Keratinocyte (primary cell): ENCODE data around the gene NUDT2.

ENCODE experiments used
- EZH2 ChIP-seq: IDR thresholded peaks from one replicate; pipeline ENCODE4 v1.6.1; 2012; ENCODE audit warnings: inconsistent platforms, mild to moderate bottlenecking, low read length, moderate library complexity
- TF ChIP-seq, protein P1 (sequence below), 3 experiments: IDR thresholded peaks in 1 of 3; conservative IDR thresholded peaks in 1 of 3; optimal IDR thresholded peaks in 1 of 3; 2 replicates in 2 of 3; 3 replicates in 1 of 3; pipeline versions ENCODE3 to v1.5.1; 2011; ENCODE audit warnings: low read length in 3 of 3, mild to moderate bottlenecking in 3 of 3, moderate library complexity in 2 of 3, control low read depth in 1 of 3, inconsistent platforms in 1 of 3; ENCODE audit not compliant: insufficient read depth in 2 of 3; ENCODE audit errors: extremely low read depth in 1 of 3

DNA sequence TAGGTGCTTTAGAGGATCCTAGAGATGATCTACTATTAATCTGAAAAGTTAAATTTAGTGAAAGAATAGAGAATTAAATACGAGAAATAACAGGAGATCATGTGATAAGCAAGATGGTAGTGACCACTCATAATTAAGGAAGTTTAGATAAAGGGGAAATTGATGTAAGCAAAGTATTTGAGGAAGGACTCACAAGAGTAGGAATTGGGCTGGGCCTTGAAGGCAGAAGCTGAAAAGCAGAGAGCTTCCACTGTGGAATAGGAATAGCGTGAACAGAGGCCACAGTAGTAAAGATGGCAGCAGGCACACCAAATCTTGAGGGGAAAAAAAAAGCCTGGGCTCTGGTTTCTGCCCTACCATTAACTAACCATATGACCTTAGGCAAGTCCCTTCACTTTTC is 38.3 kb upstream of the NUDT2 start:
- TF ChIP-seq, protein P1, sequence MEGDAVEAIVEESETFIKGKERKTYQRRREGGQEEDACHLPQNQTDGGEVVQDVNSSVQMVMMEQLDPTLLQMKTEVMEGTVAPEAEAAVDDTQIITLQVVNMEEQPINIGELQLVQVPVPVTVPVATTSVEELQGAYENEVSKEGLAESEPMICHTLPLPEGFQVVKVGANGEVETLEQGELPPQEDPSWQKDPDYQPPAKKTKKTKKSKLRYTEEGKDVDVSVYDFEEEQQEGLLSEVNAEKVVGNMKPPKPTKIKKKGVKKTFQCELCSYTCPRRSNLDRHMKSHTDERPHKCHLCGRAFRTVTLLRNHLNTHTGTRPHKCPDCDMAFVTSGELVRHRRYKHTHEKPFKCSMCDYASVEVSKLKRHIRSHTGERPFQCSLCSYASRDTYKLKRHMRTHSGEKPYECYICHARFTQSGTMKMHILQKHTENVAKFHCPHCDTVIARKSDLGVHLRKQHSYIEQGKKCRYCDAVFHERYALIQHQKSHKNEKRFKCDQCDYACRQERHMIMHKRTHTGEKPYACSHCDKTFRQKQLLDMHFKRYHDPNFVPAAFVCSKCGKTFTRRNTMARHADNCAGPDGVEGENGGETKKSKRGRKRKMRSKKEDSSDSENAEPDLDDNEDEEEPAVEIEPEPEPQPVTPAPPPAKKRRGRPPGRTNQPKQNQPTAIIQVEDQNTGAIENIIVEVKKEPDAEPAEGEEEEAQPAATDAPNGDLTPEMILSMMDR (optimal IDR thresholded peaks at IDR 0.05 in 1 of 3, IDR thresholded peaks at IDR 0.05 in 1 of 3, conservative IDR thresholded peaks at IDR 0.05 in 1 of 3; ENCODE audit: extremely low read depth in 1 of 3, insufficient read depth in 2 of 3, low read length in 3 of 3) = no peak
- TF ChIP-seq EZH2 = no peak
